ENCODE measurements around the gene PI4KA. TPM values are rescaled to one million over a fixed set of nuclear protein-coding genes. Genes with fewer than 3 reads are reported as not detected.
"Not testable (repeated sequence)": the region's sequence is repeated elsewhere in the genome, so short reads cannot be mapped to it uniquely, and the experiment has no call there.

The PI4KA gene
- total RNA-seq, 4 donors from 2014 or later, result 85.0 to 127 (median 101) TPM

DNA sequence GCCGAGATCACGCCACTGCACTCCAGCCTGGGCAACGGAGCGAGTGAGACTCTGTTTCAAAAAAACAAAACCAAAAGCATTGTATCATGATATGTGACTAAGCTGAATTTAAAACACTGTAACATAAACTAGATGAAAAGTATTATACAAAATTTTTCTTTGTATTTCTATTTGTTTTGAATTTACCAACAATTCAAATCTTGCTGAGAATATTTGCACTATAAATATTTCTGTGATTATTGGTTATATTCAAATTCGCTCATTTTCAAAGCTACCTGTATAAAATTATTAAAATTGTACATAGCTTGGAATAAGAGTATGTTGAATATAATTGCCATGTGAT is 186.6 kb downstream of the PI4KA start:
- no peaks in the 10 kb centered on the region for H3K4me1 ChIP-seq
- DNase-seq, result peak; percentile 12 to 20
- no peak overlapping the region for H3K27ac ChIP-seq
- TF ChIP-seq POLR2A (IDR thresholded peaks at IDR 0.05), result no peak
- no peaks in the 10 kb centered on the region for H3K9me3 ChIP-seq
- H3K36me3 ChIP-seq, result no peaks in the 10 kb centered on the region
- intact Hi-C loops (cut with DNase I), result no loop called here
- H3K27me3 ChIP-seq, result no peaks in the 10 kb centered on the region
- no peak overlapping the region for H3K4me3 ChIP-seq (replicated peaks in 1 of 3)
- 85 to 92% methylated on average over 5 of the region's 5 CpGs for WGBS, 2 donors

DNA sequence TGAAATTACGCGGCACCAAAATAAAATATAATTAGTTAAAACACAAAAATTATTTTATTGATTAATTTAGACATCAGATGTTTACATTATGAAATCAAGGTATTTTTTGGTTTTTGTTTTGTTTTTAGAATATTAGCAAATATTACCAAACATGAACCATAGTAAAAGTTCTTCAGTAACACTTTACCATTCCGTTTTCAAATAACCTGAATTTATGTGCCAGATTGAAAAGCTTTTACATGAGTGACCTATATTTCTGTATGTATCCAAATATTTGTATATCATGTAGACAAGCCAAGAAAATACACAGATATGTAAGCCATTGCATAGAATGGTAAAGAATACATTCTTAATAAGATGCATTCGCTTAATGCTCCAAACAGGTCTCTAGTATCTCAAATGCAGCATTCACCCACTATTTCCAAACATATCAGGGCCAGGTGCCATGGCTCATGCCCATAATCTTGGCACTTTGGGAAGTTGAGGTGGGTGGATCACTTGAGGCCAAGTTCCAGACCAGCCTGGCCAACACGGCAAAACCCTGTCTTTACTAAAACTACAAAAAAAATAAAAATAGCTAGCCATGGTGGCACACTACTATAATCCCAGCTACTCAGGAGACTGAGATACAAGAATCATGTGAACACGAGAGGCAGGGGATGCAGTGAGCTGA is 187.1 kb downstream of the PI4KA start:
- intact Hi-C loops (cut with DNase I), result no loop called here
- Histone ChIP-seq H3K4me1 (no peaks in the 10 kb centered on the region), H3K9me3 (no peaks in the 10 kb centered on the region), H3K4me3 (replicated peaks in 1 of 3) (no peak overlapping the region), H3K27me3 (no peaks in the 10 kb centered on the region), H3K27ac (no peak overlapping the region), H3K36me3 (no peaks in the 10 kb centered on the region)
- 72 to 89% methylated on average over 6 of the region's 6 CpGs for WGBS, 2 donors
- DNase-seq, result no peak
- no peak for TF ChIP-seq POLR2A (IDR thresholded peaks at IDR 0.05)
- TF ChIP-seq CTCF (IDR thresholded peaks at IDR 0.05), result no peak

DNA sequence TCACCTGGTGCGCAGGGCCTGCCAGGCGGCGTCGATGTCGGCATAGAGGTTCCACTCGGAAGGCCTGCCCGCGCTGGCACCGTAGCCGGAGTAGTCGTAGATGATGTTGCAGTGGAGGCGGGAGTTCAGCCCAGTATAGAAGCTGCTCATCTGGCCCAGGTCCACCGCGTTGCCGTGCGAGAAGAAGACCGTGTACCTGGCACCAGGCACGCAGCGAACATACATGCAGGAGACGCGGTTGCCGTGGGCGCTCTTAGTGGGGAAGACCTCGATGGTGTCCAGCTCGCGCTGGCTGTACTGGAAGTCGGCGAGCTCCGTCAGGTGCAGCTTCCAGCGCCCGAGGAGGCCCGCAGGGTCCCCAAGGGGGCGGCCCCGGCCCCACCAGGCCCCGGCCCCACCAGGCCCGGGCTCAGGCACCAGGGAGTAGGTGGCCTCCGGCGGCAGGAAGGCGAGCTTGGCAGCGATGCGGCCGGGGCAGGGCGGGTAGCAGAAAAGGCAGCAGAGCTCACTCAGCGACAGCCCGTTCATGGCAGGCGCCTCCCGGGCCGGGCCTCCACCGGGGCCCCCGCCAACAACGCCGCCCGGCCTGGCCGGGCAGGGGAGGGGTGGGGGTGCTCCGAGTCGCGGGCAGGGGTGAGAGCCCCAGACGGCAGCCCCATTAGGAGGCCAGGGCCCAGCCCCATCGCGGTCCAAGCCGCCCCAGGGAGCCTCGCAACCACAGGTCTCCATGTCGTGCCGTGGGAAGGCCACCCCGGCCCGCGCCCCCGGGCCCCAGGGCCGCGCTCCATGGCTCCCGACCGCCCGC is 188.0 kb downstream of the PI4KA start:
- H3K4me3 ChIP-seq (replicated peaks in 1 of 3); H3K36me3 ChIP-seq; H3K27me3 ChIP-seq; H3K27ac ChIP-seq; H3K9me3 ChIP-seq; intact Hi-C loops (cut with DNase I); H3K4me1 ChIP-seq; DNase-seq: not testable (repeated sequence)
- WGBS, 2 donors, result 55 to 66% methylated on average over 41 to 42 of the region's 73 CpGs

DNA sequence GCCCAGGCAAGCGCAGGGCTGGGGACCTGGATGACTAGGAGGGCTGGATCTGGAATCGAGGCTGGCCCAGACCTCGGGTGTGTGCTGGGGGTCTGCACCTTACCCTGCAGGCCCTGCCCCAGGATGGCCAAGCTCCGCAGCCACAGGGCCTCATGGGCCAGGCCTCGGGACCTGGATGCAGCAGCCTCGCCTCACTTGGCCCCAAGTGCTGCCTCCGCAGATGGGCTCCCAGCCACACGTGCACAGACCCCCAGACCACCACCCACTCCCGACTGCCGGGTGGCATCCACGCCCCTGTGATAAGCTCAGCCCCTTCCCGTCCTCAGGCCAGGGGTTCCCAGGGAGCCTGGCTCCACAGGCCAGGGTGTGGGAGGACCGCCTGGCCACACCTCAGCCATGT is 188.7 kb downstream of the PI4KA start:
- H3K9me3 ChIP-seq; H3K27me3 ChIP-seq; H3K4me1 ChIP-seq; H3K36me3 ChIP-seq; DNase-seq; H3K4me3 ChIP-seq (replicated peaks in 1 of 3); H3K27ac ChIP-seq; intact Hi-C loops (cut with DNase I): not testable (repeated sequence)
- 91 to 100% methylated on average over 1 to 7 of the region's 13 CpGs for WGBS, 2 donors

GRCh38 chr22:20669471-20669870 is 189.1 kb downstream of the PI4KA start:
- H3K4me1 ChIP-seq; H3K27ac ChIP-seq; H3K27me3 ChIP-seq; H3K4me3 ChIP-seq (replicated peaks in 1 of 3); intact Hi-C loops (cut with DNase I); H3K9me3 ChIP-seq; H3K36me3 ChIP-seq; DNase-seq: not testable (repeated sequence)
- WGBS, 2 donors, result 95% methylated on average over 7 of the region's 15 CpGs; no CpG with 5 or more reads in 1 of the 2 donors

DNA sequence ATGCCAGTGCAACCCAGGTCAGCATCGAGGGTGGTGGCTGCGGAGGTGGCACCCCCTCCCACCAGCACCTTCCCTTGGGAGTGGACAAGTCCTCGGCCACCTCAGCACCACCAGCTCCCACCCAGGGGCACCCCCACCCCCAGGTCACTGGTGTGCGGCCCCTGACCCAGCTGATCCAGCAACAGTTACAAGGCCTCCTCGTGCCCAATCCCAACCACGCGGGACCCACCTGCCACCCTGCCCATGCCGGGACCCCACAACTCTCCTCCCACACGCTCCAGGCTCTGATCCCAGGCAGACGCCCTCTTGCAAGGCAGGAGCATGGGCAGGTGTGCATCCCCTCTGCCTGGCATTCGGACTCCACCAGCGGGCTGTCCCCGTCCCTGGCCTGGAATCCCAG is 189.8 kb downstream of the PI4KA start:
- WGBS, 2 donors, result 94 to 100% methylated on average over 8 to 10 of the region's 13 CpGs
- H3K27ac ChIP-seq; H3K36me3 ChIP-seq; DNase-seq; H3K4me3 ChIP-seq (replicated peaks in 1 of 3); intact Hi-C loops (cut with DNase I); H3K9me3 ChIP-seq; H3K4me1 ChIP-seq; H3K27me3 ChIP-seq: not testable (repeated sequence)

DNA sequence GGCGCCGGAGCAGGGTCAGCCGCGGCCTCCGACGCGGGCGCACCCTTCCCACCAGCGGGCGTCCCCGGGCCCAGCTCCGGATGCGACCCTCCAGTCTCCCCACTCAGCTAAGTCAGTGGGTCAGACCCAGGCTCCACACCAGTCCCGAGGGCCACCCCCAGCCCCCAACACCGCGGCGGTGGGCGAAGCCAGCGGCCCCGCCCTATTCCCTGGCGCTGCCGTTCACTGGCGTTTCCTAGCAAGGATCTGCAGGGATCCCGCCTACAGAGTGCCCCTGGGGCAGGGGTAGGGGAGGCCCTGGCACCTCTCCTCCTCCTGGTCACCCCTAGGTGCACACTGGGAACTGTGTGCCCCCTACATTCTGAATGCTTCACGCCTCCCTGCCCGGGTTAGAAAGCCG is 190.4 kb downstream of the PI4KA start:
- H3K36me3 ChIP-seq; H3K27ac ChIP-seq; intact Hi-C loops (cut with DNase I); H3K9me3 ChIP-seq; H3K27me3 ChIP-seq; H3K4me1 ChIP-seq; DNase-seq; H3K4me3 ChIP-seq (replicated peaks in 1 of 3): not testable (repeated sequence)
- WGBS, 2 donors, result 90 to 92% methylated on average over 2 to 11 of the region's 27 CpGs

- H3K4me1 ChIP-seq; DNase-seq; H3K27me3 ChIP-seq; H3K9me3 ChIP-seq; H3K27ac ChIP-seq; H3K36me3 ChIP-seq; H3K4me3 ChIP-seq (replicated peaks in 1 of 3); intact Hi-C loops (cut with DNase I): not testable (repeated sequence)
- WGBS, 2 donors, result 85 to 86% methylated on average over 9 to 17 of the region's 27 CpGs
Observed at GRCh38 chr22:20667548-20667947, 191.1 kb downstream of the PI4KA start.
